ENCODE data around the gene AFAP1L2. TPM values are rescaled to one million over a fixed set of nuclear protein-coding genes. Genes with fewer than 3 reads are reported as not detected.
A peak's percentile ranks its signal among the peaks of the same experiment; 100 is the strongest.

Gene AFAP1L2
- total RNA-seq, 1 experiment from 2014 or later, result 170 TPM

DNA sequence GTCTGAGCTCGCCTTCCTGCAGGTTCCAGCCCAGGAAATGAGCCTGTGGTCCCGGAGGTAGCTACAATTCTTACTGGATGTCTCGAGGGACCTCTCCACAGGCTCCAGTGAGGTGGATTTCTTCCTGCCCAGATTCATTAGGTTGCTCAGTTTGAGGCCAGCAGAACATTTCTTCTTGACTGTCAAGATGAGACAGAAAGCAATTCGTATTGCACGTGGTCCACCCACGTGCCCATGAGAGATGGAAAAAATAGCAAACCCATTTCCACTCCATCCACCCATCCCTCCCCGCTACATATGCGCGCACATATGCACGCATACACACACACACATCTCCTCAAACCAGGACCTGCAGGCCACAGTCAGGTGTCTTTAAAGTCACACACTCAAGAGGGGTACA is 96.6 kb downstream of the AFAP1L2 start:
- no peak for DNase-seq (ENCODE audit: low read depth, low spot score)
- H3K4me3 ChIP-seq (ENCODE audit: low read depth in 2 of 2, low read length in 2 of 2), result no peak overlapping the region
- H3K9me3 ChIP-seq (ENCODE audit: control insufficient read depth, insufficient read depth, low read depth, low read length), result no peaks in the 10 kb centered on the region
- intact Hi-C loops (cut with micrococcal nuclease; ENCODE audit: unreplicated experiment) (loop anchor here (5.0 kb wide), 1 partner anchor 95 kb away; the partner anchor contains the start of gene AFAP1L2), in situ Hi-C loops (cut with HindIII; ENCODE audit: low pct_unique_long_range_greater_than_20kb, low sequenced_read_pairs) (no loop called here)
- H3K4me1 ChIP-seq (ENCODE audit: control insufficient read depth, insufficient read depth, low read length), result peaks cover 56% of the 10 kb centered on the region
- ChIA-PET POLR2A (interaction anchor here (0.6 to 1.4 kb wide), 2 partner anchors 23 to 96 kb away, joined by 3 to 4 read pairs; no protein-coding TSS in a partner anchor), CTCF (no interaction called here)
- H3K27ac ChIP-seq (ENCODE audit: low read length), result peak overlapping the region; percentile 91
- no peaks in the 10 kb centered on the region for H3K27me3 ChIP-seq (ENCODE audit: control insufficient read depth, insufficient read depth, low read length)
- TSS peak; percentile 3 for BruUV-seq (replicated peaks)
- no peaks in the 10 kb centered on the region for H3K36me3 ChIP-seq (ENCODE audit: control insufficient read depth, insufficient read depth, low read length)
- no peak for ATAC-seq
- TF ChIP-seq, protein P1, sequence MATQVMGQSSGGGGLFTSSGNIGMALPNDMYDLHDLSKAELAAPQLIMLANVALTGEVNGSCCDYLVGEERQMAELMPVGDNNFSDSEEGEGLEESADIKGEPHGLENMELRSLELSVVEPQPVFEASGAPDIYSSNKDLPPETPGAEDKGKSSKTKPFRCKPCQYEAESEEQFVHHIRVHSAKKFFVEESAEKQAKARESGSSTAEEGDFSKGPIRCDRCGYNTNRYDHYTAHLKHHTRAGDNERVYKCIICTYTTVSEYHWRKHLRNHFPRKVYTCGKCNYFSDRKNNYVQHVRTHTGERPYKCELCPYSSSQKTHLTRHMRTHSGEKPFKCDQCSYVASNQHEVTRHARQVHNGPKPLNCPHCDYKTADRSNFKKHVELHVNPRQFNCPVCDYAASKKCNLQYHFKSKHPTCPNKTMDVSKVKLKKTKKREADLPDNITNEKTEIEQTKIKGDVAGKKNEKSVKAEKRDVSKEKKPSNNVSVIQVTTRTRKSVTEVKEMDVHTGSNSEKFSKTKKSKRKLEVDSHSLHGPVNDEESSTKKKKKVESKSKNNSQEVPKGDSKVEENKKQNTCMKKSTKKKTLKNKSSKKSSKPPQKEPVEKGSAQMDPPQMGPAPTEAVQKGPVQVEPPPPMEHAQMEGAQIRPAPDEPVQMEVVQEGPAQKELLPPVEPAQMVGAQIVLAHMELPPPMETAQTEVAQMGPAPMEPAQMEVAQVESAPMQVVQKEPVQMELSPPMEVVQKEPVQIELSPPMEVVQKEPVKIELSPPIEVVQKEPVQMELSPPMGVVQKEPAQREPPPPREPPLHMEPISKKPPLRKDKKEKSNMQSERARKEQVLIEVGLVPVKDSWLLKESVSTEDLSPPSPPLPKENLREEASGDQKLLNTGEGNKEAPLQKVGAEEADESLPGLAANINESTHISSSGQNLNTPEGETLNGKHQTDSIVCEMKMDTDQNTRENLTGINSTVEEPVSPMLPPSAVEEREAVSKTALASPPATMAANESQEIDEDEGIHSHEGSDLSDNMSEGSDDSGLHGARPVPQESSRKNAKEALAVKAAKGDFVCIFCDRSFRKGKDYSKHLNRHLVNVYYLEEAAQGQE (IDR thresholded peaks at IDR 0.05; ENCODE audit: insufficient read depth in 1 of 2, low read depth in 2 of 2, low read length in 1 of 2), result no peak
- TF ChIP-seq, protein P2, sequence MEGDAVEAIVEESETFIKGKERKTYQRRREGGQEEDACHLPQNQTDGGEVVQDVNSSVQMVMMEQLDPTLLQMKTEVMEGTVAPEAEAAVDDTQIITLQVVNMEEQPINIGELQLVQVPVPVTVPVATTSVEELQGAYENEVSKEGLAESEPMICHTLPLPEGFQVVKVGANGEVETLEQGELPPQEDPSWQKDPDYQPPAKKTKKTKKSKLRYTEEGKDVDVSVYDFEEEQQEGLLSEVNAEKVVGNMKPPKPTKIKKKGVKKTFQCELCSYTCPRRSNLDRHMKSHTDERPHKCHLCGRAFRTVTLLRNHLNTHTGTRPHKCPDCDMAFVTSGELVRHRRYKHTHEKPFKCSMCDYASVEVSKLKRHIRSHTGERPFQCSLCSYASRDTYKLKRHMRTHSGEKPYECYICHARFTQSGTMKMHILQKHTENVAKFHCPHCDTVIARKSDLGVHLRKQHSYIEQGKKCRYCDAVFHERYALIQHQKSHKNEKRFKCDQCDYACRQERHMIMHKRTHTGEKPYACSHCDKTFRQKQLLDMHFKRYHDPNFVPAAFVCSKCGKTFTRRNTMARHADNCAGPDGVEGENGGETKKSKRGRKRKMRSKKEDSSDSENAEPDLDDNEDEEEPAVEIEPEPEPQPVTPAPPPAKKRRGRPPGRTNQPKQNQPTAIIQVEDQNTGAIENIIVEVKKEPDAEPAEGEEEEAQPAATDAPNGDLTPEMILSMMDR (IDR thresholded peaks at IDR 0.05), result no peak
- TF ChIP-seq POLR2AphosphoS5 (IDR thresholded peaks at IDR 0.05; ENCODE audit: low read depth, low read length) (no peak), TCF7L2 (IDR thresholded peaks at IDR 0.05; ENCODE audit: low read depth, low read length) (no peak), SIN3A (IDR thresholded peaks at IDR 0.05; ENCODE audit: borderline replicate concordance, insufficient read depth, low read depth, low read length) (no peak)

DNA sequence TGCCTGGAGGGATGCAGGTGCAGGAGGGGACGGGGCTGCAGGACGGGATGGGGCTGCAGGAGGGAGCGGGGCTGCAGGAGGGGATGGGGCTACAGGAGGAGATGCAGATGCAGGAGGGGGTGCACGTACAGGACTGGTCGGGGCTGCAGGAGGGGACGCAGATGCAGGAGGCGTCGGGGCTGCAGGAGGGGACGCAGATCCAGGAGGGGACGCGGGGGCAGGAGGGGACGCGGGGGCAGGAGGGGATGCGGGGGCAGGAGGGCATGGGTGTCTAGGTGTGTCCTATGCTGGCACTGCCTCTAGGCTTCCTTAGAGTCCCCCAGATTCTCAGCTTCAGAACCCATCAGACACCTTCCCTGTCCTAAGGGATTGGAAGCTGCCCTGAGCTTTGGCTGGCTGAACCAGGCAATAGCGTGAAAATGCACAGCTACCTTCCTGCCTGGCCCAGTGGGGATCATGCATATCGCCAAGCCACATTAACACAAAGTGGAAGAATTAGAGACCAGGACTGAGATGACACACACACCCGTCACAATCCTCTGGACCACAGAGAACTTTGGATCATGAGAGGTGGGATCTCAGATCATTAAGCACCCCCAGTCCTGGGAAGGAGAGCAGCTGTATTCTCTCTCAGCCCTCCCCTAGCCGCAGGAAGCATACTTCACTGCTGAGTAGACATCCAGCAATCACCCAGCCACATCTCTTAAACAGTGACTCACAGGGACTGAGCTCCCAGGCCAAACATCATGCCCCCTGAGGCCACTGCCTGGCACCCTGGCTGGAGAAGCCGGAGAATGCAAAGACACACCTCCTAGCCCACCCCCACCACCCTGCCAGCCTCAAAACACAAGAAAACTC is 98.0 kb downstream of the AFAP1L2 start:
- intact Hi-C loops (cut with micrococcal nuclease; ENCODE audit: unreplicated experiment), result loop anchor here (5.0 kb wide), 1 partner anchor 96 kb away; the partner anchor contains the start of gene AFAP1L2
- Histone ChIP-seq H3K36me3 (ENCODE audit: control insufficient read depth, insufficient read depth, low read length) (no peaks in the 10 kb centered on the region), H3K4me1 (ENCODE audit: control insufficient read depth, insufficient read depth, low read length) (peaks cover 56% of the 10 kb centered on the region), H3K4me3 (ENCODE audit: low read depth in 2 of 2, low read length in 2 of 2) (peak overlapping the region in 1 of 2 experiments; percentile 26; a peak in 2 of 4 replicates), H3K27ac (ENCODE audit: low read length) (peak overlapping the region; percentile 91), H3K27me3 (ENCODE audit: control insufficient read depth, insufficient read depth, low read length) (no peaks in the 10 kb centered on the region), H3K9me3 (ENCODE audit: control insufficient read depth, insufficient read depth, low read depth, low read length) (no peaks in the 10 kb centered on the region)
- DNase-seq (ENCODE audit: low read depth, low spot score) (peak; percentile 68), ATAC-seq (peak; percentile 94)
- POLR2A ChIA-PET, result interaction anchor here (0.6 to 1.4 kb wide), 2 partner anchors 76 to 97 kb away, joined by 3 to 8 read pairs; no protein-coding TSS in a partner anchor
- no TSS peak for BruUV-seq (replicated peaks)
- CTCF ChIA-PET, result interaction anchor here (0.7 to 0.9 kb wide), 7 partner anchors 77 to 183 kb away, joined by 3 to 6 read pairs (median 4); no protein-coding TSS in a partner anchor
- in situ Hi-C loops (cut with HindIII; ENCODE audit: low pct_unique_long_range_greater_than_20kb, low sequenced_read_pairs), result no loop called here
- TF ChIP-seq POLR2AphosphoS5 (IDR thresholded peaks at IDR 0.05; ENCODE audit: low read depth, low read length), result peak; percentile 87
- TF ChIP-seq SIN3A (IDR thresholded peaks at IDR 0.05; ENCODE audit: borderline replicate concordance, insufficient read depth, low read depth, low read length), result no peak
- TF ChIP-seq, protein P1 (IDR thresholded peaks at IDR 0.05; ENCODE audit: insufficient read depth in 1 of 2, low read depth in 2 of 2, low read length in 1 of 2), result no peak
- TF ChIP-seq TCF7L2 (IDR thresholded peaks at IDR 0.05; ENCODE audit: low read depth, low read length), result no peak

Data from Panc1 (cell line).